HG03575 (cell line): ENCODE results near the gene MBLAC1.
"Not testable (repeated sequence)": the region's sequence is repeated elsewhere in the genome, so short reads cannot be mapped to it uniquely, and the experiment has no call there.

Experiments
- ATAC-seq: cut with Tn5 transposase; IDR thresholded peaks from one replicate; pipeline ENCODE4 v1.9.1; 2021; ENCODE audit not compliant: unreplicated experiment, insufficient number of reproducible peaks, low FRiP score; ENCODE audit errors: extremely low read depth

The MBLAC1 gene

DNA sequence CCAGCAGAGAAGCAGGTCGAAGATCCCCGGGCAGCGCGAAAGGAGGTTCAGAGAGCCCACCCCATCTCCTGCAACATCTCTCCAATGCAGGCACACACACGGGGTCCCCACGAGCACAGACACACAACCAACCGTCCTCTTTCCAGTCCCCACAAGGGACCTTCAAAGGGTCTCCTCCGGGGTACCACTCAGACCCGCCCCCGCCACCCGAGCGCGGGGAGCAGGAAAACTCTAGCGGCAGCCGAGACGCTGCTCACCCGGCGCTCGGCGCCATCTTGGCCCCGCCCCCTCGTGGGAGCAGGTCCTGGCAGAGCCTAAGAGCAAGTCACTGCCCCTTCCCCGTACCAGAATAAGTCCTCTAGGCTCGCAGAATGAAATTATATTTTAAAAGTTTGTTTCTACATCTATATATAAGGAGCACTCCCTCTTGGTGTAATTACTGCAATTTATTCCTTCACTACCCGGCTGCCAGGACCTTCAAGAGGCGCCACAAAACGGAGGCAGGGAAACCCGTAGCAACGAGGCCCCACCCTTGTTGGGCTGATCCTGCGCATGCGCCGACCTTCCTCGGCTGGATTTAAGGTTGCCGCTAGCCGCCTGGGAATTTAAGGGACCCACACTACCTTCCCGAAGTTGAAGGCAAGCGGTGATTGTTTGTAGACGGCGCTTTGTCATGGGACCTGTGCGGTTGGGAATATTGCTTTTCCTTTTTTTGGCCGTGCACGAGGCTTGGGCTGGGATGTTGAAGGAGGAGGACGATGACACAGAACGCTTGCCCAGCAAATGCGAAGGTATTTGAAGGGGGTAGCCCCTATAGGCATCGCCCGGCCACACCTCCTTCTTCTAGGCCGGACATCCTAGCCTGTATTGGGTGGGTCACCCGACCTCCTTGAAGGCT, 7.4 kb upstream of the MBLAC1 start, which contains the start of the genes CNPY4 and TAF6:
Gene CNPY4, plus strand, starts transcription at position 563 of the 898 bp plus-strand sequence. Its CDS starts 111 bp downstream, at position 674.
Gene TAF6, minus strand, starts transcription at position 287 of the 898 bp plus-strand sequence. CDS start 5,149 bp downstream, outside the sequence.
- no peak for ATAC-seq

DNA sequence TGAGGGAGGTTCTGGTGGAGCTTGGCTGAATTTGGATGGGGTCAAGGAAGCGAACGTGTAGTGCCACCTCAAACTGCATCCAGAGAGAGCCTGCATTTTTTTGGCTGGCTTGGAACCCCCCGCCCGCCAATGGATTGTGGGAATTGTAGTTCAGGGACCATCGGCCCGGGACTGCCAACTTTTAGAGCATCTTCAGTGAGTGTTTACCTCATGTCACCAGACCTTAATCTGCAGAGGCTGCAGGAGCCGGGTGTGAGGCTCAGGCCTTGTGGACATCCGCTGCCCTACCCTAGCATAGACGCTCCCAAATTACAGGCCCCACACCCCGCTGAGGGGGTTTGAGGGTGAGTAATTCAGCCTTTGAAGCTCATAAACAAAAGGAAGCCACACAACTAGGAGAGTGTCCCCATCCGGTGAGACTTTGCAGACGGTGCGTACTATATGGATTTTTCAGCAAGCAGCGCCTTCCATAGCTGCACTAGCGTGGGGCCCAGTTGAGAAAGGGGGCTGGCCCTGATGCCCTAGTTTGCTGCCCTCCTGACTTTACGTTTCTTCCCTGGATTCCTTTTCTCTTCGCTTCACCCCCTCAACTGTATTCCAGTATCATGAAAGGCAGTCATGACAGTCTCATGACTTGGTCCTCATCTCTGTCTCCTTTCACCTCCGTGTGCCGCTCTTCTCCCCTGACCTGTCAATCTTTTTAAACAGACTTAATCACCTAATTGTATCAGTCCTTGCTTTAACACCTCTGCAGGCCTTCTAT, 6.6 kb upstream of the MBLAC1 start:
- no peak for ATAC-seq

DNA sequence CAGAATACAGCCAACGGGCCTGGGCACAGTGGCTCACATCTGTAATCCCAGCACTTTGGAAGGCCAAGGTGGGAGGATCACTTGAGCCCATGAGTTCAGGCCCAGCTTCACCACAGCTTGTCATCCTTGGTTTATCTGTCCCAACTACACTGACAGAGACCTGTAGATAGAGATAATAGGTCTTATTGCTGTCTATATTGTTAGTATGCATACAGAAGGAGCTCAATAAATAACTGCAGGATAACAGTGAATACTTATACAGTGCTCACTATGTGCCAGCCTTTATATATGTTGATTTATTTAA, 6.1 kb upstream of the MBLAC1 start:
- ATAC-seq = no peak

DNA sequence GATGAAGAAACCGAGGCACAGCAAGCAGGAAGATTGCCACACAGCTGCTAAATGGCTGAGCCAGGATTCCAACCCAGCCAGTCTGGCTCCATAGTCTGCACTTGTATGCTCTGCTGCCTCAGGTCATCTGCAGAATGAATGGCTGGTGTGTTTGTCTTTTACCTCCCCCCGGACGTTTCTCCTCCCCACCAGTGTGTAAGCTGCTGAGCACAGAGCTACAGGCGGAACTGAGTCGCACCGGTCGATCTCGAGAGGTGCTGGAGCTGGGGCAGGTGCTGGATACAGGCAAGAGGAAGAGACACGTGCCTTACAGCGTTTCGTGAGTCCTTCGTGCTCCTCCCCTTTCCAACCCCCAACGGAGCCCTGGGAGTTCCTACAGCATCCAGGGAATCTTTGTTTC, 4.7 kb upstream of the MBLAC1 start:
- no peak for ATAC-seq

DNA sequence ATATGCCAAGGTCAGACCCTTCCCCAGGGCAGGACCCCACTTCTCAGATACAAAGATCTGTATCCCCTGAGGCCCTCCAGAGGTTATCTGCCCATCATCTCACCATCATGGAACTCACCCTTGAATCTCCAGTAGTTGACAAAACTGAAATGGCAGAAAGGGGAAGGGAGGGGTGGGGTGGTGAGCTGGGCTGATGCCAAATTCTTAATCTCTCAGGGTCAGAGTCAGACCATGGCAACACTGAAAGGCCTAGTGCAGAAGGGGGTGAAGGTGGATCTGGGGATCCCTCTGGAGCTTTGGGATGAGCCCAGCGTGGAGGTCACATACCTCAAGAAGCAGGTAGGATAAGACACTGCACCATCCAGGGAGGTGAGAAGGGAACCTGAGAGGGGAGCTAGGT, 4.2 kb upstream of the MBLAC1 start:
- ATAC-seq = no peak

DNA sequence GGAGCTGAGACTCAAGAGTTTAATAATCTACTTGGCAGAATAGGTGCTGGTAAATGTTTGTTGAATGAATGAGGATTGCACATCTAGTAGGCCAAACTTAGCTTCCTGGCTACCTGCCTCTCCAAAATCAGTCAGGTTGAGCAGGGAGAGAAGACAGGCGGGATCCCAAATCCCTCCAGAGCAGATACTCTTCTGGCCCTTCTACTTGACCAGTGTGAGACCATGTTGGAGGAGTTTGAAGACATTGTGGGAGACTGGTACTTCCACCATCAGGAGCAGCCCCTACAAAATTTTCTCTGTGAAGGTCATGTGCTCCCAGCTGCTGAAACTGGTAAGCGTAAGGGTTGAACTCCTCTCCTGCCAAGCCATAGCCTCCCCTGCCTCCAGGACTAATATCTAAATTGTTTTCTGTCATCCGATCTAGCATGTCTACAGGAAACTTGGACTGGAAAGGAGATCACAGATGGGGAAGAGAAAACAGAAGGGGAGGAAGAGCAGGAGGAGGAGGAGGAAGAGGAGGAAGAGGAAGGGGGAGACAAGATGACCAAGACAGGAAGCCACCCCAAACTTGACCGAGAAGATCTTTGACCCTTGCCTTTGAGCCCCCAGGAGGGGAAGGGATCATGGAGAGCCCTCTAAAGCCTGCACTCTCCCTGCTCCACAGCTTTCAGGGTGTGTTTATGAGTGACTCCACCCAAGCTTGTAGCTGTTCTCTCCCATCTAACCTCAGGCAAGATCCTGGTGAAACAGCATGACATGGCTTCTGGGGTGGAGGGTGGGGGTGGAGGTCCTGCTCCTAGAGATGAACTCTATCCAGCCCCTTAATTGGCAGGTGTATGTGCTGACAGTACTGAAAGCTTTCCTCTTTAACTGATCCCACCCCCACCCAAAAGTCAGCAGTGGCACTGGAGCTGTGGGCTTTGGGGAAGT, 2.2 kb upstream of the MBLAC1 start:
- ATAC-seq = no peak

DNA sequence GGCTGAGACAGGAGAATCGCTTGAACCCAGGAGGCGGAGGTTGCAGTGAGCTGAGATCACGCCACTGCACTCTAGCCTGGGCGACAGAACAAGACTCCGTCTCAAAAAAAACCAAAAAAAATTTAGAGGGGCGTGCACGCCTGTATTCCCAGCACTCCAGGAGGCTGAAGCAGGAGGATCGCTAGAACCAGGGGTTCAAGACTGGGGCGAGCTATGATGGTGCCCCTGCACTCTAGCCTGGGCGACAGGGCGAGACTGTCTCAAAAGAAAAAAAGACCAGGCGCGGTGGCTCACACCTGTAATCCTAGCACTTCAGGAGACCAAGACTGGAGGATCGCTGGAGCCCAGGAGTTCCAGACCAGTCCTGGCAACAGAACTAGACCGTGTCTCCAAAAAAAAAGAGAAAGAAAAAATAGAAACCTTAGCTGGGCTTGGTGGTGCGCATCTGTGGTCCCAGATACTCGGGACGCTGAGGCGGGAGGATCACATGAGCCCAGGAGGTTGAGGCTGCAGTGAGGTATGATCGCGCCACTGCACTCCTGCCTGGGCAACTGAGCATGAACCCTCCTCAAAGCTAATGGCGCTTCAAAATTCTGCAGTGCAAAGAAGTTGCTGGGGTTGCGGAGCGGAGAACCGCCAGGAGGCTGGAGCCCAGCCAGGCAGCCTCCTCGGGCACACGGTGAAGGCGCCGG, 382 bp upstream of the MBLAC1 start:
- no peak for ATAC-seq

DNA sequence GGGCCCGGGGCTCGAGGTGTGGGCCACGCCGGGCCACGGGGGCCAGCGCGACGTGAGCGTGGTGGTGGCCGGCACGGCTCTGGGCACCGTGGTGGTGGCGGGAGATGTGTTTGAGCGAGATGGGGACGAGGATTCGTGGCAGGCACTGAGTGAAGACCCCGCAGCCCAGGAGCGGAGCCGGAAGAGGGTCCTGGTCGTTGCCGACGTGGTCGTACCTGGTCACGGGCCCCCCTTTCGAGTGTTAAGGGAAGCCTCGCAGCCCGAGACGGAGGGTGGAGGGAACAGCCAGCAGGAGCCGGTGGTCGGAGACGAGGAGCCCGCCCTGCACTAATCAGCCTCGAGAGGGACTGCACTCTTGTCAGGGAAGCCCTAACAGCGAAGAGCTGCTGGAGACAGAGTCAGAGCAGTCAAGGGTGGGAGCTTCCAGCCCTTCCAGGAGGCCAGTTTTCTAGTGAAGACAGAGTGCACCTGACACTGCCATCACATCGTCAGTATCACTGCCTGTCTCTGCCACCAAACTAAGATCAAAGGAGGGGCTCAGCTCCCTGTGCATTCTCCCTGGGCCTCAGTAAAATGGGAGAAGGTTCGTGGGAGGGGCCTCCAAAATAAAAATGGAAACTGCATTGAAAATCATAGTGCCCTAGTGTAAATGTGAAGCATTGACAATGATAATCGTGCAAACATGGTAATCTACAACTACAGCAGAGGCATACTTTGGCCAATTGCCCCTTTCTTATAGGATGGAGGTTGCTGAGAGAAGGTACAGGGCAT, 1.3 kb downstream of the MBLAC1 start:
- no peak for ATAC-seq

DNA sequence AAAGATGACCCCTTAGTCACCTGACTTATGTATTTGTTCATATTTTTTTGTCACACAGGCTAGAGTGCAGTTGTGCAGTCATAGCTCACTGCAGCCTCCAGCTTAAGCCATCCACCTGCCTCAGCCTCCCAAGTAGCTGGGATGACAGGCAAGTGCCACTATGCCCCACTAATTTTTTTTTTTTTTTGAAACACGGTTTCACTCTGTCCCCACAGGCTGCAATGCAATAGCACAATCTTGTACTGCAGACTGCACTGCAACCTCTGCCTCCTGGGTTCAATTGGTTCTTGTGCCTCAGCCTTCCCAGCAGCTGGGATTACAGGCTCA, 1.8 kb downstream of the MBLAC1 start:
- no peak for ATAC-seq

DNA sequence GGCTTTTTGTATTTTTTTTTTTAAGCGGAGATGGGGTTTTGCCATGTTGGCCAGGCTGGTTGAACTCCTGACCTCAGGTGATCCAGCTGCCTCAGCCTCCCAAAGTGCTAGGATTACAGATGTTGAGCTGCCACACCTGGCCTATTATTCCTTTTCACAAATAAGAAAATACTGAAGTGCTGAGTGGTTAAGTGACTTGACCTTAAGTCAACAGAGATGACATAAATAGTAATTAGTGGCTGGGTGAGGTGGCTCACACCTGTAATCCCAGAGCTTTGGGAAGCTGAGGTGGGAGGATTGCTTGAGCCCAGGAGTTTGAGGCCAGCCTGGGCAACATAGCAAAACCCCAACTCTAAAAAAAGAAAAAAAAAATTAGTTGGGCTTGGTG, 3.4 kb downstream of the MBLAC1 start:
- ATAC-seq = not testable (repeated sequence)

DNA sequence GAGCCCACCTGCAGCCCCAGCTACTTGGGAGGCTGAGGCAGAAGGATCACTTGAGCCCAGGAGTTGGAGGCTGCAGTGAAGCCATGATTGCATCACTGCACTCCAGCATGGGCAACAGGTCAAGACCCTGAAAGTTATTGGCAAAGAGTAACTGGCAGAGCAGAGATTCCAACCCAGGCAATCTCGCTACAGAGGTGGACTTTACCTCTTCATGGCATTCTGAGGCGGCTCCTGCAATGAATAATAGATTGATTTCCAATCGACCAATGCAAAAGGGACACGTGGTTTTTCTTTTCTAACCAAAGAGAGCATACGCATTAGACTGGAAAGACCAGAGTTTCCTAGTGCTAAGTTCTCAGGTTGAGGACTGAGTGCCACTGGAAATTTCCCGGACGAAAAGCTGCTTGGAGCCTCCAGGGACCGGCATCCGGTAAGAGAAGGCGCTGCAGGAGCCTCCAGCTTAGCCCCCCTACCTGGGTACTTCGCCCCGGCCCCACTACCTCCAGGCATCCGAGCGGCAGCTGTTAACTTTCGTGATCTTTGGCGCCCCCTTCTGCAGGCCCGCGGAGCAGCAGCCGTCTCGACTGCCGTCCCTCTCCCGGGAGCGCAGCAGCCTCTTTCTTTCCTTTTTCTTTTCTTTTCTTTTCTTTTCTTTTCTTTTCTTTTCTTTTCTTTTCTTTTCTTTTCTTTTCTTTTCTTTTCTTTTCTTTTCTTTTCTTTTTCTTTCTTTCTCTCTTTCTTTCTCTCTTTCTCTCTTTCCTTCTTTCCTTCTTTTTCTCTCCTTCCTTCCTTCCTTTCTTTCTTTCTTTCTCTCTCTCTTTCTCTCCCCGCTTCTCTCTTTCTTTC, 4.1 kb downstream of the MBLAC1 start:
- ATAC-seq = no peak

DNA sequence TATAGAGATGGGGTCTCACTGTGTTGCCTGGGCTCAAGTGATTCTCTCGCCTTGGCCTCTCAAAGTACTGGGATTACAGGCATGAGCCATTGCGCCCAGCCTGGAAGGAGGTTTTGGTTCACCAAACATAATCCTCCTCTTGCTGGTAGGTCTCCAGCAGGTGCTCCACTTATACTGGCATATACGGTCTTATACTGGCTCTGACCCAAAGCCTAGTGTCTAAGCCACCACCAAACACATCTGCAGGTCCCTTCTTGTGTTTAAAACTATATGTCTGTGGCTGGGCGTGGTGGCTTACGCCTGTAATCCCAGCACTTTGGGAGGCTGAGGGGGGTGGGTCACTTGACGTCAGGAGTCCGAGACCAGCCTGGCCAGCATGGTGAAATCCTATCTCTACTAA, 5.4 kb downstream of the MBLAC1 start:
- no peak for ATAC-seq

DNA sequence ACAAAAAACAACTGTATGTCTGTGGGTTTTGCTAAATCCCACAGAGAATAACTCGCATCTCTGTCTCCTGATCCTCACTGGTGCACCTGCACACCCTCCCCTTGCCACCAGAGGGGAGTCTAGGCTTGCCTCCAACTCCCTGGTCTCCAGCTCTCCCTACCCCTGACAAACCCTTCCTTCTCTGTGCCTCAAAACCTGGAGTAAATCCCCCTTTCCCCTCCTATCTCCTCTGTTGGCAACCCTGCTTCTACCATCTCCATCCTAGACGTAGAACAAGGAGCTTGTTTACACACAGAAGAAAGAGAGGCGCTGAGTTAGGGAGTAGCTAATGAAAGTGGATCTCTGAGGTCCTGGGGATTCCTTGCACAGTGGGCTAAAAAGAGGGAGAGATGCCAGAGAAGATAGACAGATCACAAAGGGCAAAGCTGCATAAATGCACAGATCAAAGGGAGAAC, 6.0 kb downstream of the MBLAC1 start:
- ATAC-seq = no peak

DNA sequence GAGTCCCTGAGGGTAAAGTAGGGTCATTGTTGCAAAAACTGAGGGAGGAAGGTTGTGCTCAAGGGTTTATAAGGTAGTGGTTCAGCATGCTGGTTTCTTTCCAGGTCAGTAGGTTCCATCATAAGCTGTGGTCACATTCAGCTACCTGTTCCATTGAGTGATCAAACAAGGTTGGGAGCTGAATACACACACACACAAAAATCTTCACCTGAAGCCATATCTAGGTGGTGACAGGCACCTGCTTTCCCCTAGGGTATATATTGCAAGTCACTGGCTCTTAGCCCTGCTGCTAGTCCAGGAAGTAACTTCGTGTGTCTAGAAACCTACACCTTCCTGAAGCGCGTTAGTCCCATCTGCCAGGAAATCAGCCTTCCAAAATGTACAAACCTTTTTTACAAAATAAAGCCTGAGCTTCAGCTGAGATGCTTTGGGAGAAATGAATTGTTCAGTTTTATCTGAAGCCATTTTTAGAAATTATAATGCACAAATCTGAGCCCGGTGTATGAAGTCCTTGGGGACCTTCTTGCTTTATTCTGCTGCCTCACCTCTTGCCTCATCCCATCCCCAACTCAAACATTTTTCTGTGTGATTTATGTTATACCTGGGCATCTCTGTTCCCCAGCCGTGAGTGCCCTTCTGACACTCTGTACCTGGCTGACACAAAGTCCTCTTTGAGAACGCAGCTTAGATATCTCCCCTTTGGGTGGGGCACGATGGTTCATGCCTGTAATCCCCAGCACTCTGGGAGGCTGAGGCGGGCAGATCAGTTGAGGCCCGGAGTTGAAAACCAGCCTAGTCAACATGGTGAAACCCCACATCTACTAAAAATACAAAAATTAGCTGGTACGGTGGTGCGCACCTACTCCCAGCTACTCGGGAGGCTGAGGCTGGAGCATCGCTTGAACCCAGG, 11.3 kb downstream of the MBLAC1 start:
- ATAC-seq = no peak

DNA sequence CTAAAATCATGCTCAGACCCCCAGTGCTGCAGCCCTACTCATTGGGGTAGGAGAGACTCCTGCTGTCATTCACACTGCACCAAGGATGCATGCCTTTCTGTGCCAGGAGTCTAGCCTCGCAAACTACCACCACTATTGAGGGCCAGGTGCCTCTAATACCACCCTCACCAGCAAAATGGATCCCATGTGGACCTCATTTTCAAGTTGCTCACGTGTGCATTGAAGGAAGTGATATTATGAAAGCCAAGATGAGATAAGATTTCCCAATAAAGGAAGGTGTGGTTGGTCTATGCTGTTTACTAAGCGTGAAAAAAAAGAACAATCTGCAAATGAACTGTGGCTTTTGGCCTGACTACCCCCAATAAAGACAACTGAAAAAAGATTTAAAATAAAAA, 14.8 kb downstream of the MBLAC1 start:
- no peak for ATAC-seq

DNA sequence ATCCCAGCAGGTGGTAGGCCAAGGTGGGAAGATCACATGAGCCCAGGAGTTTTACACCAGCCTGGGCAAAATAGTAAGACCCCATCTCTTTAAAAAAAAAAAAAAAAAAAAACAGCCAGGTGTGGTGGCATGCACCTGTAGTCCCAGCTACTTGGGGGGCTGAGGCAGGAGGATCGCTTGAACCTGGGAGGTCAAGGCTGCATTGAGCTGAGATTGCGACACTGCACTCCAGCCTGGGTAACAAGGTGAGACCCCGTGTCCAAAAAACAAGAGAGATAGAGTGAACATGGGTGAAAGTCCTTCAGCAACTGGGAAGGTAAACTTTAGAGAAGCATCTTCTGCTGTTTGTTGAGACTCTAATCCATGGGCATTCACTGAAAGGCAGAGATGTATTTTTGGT, 15.7 kb downstream of the MBLAC1 start:
- no peak for ATAC-seq
